LNCaP clone FGC (cell line): ENCODE data around the gene NAT16.
"Not testable (repeated sequence)": the region's sequence is repeated elsewhere in the genome, so short reads cannot be mapped to it uniquely, and the experiment has no call there.

Experiments used
- DNase-seq: peaks from one replicate; pipeline ENCODE4 v3.0.0-alpha.2; 2011; ENCODE audit warnings: low read depth
- H3K4me3 ChIP-seq: 2 replicates; pipeline ENCODE4 v1.5.1; 2011; ENCODE audit warnings: mild to moderate bottlenecking, low read depth, low read length, control low read depth
- TF ChIP-seq, protein P1 (sequence below): IDR thresholded peaks from 2 replicates; pipeline ENCODE4 v1.5.1; 2012; ENCODE audit warnings: mild to moderate bottlenecking; ENCODE audit not compliant: control insufficient read depth, insufficient read depth; ENCODE audit errors: extremely low read depth

Gene NAT16

DNA sequence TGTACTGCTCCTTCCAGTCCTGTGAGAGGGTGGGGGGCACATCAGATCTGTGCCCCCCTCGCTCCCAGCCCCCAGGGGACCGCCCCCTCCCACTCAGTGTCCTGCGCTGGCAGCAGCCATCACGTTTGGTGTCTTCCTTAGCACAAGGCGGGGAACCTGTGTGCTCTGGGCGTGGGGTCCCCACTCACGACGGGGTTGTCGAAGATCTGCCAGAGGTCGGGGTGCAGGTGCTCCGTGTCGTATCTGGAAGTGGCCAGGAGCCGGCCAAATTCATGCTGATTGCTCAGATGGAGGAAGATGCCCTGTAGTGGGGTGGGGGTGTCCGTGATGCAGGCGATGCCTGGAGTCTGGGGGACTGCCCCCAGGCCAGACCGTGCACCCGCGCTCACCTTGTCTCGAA lies 30.1 kb upstream of the NAT16 start:
- no peak for DNase-seq
- TF ChIP-seq, protein P1, sequence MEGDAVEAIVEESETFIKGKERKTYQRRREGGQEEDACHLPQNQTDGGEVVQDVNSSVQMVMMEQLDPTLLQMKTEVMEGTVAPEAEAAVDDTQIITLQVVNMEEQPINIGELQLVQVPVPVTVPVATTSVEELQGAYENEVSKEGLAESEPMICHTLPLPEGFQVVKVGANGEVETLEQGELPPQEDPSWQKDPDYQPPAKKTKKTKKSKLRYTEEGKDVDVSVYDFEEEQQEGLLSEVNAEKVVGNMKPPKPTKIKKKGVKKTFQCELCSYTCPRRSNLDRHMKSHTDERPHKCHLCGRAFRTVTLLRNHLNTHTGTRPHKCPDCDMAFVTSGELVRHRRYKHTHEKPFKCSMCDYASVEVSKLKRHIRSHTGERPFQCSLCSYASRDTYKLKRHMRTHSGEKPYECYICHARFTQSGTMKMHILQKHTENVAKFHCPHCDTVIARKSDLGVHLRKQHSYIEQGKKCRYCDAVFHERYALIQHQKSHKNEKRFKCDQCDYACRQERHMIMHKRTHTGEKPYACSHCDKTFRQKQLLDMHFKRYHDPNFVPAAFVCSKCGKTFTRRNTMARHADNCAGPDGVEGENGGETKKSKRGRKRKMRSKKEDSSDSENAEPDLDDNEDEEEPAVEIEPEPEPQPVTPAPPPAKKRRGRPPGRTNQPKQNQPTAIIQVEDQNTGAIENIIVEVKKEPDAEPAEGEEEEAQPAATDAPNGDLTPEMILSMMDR: no peak

DNA sequence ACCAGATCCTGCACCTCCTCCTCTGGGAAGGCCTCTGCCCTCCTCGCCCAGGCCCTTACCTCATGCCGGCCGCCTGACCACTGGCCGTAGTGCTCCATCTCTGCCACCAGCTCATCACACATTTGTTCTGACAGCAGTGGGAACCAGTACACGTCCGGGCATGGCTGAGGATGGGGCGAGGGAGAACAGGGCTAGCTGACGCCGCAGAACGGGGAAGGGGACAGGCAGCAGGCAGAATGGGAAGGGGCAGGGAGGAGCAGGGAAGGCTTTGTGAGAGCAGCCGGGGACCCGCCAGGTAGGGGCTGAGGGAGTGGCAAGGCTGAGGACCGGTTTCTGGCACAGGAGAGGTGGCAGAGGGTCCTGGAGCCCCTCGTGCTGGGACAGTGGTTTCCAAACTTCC lies 28.7 kb upstream of the NAT16 start:
- TF ChIP-seq, protein P1: no peak
- no peak overlapping the region for H3K4me3 ChIP-seq
- DNase-seq: no peak

More for the DNA sequence above, 30.1 kb upstream of the NAT16 start:
- no peak overlapping the region for H3K4me3 ChIP-seq

DNA sequence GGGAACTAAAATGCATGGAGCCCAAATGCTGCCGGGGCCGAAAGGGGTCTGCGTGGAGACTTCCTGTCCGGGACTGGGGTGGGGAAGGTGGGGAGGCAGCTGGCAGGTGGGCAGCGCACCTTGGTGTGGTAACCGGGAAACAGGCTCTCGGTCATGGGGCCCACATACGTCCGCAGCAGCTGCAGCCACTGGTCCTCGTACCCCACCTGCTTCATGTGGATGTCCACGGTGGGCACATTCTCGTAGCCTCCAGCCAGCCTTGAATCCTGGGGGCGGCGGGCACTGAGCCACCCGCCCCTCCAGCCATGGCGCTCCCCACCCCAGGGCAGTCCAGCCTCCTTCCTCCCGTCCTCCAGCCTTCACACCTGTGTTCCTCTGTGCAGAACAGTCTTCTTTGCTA lies 27.4 kb upstream of the NAT16 start:
- TF ChIP-seq, protein P1: no peak
- H3K4me3 ChIP-seq: no peak overlapping the region
- DNase-seq: no peak

DNA sequence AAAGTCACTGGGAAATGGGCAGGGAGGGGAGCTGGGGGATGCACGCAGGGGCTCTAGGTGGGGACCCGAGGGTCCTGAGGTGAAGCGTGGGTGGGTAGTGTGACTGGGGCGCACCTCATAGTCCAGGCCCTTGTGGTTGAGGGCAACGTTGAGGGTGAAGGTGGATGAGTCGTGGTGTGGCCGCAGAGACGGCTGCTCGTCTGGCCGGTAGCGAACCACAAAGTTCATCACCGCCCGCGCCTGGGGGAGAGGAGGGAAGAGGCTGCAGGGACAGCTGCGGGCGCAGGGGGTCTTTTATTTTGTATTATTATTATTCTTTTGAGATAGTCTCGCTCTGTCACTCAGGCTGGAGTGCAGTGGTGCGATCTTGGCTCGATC lies 26.6 kb upstream of the NAT16 start:
- TF ChIP-seq, protein P1: no peak
- H3K4me3 ChIP-seq: no peak overlapping the region
- no peak for DNase-seq

DNA sequence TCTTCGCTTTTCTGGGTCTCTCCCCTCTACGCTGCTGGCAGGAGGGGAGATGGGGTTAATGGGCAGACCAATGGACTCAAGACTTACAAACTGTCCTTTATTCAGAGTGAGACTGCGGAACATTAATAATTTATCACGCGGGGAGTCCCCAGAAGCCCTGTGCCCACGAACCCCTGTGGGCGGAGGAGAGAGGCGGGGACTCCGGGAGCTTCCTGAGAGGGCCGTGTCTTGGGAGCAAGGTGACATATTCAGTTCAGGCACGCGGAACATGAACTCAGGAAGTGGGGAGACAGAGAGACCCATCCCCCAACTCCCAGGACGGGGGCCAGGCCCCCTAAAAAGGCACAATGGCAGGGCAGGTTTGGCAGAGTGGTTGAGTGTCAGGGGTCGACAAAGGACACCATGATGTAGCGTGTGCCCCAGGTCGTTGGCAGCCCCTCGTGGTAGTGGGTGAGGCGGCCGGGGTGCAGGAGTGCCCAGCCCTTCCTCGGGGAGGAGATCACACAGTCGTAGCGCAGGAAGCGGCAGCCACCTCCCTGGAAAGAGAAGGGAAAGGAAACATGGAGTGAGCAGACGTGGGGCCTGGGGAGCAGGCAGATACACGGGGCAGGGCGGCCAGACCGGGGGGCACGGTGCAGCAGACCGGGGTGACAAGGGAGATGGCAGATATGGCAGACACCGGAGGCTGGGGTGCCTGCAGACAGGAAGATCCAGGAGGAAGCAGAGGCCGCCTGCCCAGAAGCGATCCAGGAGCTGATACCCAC lies 26.0 kb upstream of the NAT16 start:
- TF ChIP-seq, protein P1: no peak
- H3K4me3 ChIP-seq: no peak overlapping the region
- no peak for DNase-seq

DNA sequence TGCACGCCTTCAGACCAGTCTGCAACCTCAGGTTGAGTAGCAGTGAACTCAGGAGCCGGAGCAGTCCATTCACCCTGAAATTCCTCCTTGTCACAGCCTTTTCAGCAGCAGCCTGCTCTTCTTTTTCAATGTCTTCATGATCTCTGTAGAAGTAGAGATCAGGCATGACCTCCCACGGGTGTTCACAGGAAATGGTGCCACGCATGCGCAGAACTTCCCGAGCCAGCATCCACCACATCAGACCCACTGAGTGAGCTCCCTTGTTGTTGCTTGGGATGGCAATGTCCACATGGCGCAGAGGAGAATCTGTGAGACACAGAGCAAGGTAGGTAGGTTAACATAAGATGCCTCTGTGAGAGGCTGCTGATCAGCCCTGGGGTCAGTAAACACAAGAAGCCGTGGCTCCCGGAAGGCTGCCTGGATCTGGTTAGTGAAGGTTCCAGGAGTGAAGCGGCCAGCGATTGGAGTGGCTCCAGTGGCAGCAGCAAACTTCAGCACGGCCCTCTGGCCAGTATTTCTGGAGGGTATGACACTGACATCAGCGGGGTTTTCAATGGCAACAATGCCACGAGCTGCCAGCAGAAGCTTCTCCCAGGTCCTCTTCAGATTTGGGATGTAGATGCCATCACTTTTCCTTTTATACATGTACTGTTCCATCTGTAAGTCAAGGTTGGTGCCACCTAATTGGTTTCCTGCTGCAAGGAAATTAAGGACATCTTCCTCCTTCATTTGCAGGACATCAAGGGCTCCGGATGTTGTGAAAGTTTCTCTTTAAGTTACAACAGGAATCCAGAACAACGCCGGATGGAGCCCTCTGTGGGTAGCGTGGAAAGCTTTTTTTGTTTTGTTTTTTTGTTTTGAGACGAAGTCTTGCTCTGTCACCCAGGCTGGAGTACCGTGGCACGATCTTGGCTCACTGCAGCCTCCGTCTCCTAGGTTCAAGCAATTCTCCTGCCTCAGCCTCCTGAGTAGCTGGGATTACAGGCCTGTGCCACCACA lies 23.9 kb upstream of the NAT16 start:
- DNase-seq, H3K4me3 ChIP-seq: not testable (repeated sequence)

DNA sequence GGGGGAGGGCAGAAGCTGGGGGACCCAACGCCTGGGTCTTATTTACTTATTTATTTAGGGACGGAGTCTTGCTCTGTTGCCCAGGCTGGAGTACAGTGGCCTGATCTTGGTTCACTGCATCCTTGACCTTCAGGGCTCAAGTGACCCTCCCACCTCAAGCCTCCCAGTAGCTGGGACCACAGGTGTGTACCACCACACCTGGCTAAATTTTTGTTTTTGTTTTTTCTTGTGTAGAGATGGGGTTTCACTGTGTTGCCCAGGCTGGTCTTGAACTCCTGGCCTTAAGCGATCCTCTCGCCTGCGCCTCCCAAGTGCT lies 22.5 kb upstream of the NAT16 start:
- TF ChIP-seq, protein P1: no peak
- no peak for DNase-seq
- H3K4me3 ChIP-seq: no peak overlapping the region
